Measurements from ENCODE around the gene ATL2.

GRCh38 chr2:38267270-38267925 lies 109.7 kb downstream of the ATL2 start:
- TF ChIP-seq, protein P1, sequence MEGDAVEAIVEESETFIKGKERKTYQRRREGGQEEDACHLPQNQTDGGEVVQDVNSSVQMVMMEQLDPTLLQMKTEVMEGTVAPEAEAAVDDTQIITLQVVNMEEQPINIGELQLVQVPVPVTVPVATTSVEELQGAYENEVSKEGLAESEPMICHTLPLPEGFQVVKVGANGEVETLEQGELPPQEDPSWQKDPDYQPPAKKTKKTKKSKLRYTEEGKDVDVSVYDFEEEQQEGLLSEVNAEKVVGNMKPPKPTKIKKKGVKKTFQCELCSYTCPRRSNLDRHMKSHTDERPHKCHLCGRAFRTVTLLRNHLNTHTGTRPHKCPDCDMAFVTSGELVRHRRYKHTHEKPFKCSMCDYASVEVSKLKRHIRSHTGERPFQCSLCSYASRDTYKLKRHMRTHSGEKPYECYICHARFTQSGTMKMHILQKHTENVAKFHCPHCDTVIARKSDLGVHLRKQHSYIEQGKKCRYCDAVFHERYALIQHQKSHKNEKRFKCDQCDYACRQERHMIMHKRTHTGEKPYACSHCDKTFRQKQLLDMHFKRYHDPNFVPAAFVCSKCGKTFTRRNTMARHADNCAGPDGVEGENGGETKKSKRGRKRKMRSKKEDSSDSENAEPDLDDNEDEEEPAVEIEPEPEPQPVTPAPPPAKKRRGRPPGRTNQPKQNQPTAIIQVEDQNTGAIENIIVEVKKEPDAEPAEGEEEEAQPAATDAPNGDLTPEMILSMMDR (IDR thresholded peaks at IDR 0.05), result no peak
- no peak for TF ChIP-seq POLR2A (IDR thresholded peaks at IDR 0.05)
